Retina (tissue), 1 donor: ENCODE results near the gene C11orf68.
"Not testable (repeated sequence)": the region's sequence is repeated elsewhere in the genome, so short reads cannot be mapped to it uniquely, and the experiment has no call there.

Source experiments
- DNase-seq: peaks from one replicate; pipeline ENCODE4 v3.0.0-alpha.2; 2016

Gene C11orf68

DNA sequence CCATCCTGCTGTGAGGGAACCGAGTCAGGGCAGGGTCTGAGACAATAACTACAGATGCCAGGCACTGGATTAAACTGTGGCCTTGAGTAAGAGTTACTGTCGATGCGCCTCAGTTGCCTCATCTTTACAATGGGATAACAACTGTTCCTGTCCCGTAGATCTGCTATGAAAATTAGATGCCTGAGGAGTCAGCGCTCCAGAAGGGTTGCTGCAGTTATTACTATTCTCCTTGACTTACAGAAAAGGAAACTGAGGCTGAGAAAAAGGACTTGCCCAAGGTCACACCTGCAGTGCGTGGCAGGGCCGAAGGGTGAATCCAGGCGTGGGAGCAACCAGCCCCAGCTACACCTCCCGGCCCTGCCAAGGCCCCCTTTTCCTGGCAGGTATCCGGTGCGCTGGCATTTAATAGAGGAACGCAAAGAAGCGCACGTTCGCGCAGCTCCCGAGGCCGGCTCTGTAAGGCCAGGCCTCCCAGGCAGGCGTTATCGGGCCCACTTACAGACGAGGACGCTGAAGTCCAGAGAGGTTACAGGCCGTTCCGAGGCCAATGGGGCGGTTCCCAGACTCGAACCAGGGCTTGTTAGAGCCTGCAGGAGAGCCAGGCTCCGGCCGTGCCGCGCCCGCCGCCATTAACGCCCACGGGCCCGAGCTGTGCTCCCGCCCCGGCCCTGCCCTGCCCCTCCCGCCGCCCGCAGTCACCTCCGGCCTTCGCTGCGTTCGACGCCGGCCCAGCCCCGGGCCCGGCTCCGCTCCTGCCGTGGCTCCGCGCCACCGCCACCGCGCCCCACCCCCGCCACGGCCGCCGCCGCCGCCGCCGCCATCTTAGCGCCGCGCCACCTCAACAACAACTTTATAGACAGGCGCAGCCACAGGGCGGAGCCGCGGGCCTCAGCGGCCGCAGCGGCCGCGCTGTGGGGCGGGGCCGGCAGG, at the start of gene C11orf68:
C11orf68 (minus strand) TSS at position 852 of the 930 bp plus-strand sequence; CDS start at position 821, 31 bp downstream.
- DNase-seq, result peak; percentile 56

DNA sequence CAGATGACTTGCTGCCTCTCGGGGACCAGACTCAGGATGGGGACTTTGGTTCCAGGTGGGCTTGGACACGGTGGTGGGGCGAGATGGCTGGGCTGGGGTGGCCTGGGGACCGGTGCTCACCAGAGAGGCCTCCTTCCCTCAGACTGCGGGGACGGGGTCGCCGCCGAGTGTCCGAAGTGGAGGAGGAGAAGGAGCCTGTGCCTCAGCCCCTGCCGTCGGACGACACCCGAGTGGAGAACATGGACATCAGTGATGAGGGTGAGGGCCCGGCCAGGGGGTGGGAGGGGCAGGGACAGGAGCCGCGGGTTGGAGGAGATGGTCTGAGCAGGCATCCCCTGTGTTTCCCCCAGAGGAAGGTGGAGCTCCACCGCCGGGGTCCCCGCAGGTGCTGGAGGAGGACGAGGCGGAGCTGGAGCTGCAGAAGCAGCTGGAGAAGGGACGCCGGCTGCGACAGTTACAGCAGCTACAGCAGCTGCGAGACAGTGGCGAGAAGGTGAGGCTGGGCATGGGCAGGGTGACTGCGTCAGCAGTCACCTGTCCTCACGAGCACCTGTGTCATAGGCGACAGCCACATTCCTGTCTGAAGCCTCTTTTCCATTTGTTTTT, 48.6 kb upstream of the C11orf68 start:
- no peak for DNase-seq

DNA sequence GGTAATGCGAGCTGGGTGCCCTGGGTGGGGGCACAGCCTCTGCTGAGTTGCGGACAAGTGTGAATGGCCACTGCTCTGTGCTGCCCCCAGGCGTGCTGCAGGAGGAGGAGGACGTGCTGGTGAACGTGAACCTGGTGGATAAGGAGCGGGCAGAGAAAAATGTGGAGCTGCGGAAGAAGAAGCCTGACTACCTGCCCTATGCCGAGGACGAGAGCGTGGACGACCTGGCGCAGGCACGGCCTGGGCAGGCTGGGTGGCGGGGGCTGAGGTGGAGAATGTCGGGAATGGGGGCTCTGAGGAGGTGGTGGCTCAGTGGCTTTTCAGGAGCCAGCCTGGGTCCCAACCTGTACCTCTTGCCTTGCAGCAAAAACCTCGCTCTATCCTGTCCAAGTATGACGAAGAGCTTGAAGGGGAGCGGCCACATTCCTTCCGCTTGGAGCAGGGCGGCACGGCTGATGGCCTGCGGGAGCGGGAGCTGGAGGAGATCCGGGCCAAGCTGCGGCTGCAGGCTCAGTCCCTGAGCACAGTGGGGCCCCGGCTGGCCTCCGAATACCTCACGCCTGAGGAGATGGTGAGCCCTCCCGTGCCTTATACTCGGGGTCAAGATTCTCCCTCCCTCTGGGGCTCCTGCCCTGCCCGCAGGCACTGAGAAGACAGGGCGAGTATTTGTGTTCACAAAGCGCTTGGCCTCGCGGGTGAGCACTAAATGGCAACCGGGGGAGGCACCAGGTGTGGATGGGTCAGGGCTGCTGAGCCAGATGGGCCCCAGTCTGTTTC, 47.3 kb upstream of the C11orf68 start:
- no peak for DNase-seq

DNA sequence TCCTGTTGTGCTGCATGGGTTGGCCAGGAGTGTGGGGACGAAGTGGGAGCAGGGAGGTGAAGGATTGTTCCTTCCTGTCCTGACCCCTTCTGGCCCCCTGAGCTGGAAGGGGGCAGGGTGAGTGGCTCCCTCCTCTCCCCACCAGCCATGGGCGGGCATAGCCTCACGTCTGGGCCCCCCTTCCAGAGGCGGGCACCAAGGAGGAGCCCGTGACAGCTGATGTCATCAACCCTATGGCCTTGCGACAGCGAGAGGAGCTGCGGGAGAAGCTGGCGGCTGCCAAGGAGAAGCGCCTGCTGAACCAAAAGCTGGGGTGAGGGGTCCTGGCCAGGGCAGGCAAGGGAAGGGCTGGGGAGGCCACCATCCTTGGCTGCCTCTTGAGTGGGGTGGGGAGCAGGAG, 46.0 kb upstream of the C11orf68 start:
- DNase-seq, result no peak

DNA sequence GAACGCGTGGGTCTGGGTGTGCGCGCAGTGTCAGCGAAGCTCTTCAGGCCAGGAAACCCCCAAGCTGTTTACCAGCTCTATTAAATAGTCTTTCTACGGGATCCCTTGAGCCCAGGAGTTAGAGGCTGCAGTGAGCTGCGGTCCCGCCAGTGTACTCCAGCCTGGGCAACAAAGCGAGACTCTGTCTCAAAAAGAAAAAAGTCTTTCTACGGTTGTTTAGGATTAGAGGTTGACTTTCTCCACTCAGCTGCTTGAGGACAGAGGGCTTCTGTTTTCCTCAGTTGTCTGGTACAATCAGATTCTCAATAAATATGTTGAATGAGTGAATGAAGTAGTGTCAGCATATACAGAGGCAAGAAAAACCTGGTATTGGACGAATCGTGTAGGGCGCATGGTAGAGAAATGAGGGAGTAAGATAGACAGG, 43.3 kb upstream of the C11orf68 start:
- no peak for DNase-seq

DNA sequence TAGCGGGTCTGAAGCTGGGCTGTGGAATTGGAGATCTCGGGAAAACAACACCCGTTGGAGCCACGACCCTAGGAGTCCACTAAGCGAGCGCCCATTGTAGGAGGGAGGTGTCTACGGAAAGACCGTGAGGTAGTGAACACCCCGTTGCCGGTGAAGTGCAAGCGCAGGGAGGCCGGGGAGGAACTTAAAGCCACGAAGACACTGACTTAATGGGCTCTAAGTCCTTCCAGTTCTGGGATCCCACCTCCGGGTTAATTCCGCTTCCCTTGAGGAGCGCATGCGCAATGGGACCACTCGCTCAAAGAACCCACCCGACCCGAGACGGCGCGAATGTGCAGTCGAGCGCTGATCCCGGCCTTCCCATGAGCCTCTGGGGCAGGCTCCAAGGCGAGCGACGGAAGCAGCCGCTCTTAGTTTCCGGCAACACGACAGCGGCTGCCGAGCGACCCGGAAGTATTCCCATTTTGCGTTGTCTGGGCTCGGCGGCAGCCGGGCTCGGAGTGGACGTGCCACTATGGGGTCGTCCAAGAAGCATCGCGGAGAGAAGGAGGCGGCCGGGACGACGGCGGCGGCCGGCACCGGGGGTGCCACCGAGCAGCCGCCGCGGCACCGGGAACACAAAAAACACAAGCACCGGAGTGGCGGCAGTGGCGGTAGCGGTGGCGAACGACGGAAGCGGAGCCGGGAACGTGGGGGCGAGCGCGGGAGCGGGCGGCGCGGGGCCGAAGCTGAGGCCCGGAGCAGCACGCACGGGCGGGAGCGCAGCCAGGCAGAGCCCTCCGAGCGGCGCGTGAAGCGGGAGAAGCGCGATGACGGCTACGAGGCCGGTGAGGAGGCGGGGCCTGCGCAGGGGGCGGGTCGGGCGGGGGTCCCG, 42.6 kb upstream of the C11orf68 start, which contains the start of gene SART1:
SART1 (plus strand) TSS at position 468 of the 874 bp plus-strand sequence; CDS start at position 515, 47 bp downstream.
- peak; percentile 96 for DNase-seq

DNA sequence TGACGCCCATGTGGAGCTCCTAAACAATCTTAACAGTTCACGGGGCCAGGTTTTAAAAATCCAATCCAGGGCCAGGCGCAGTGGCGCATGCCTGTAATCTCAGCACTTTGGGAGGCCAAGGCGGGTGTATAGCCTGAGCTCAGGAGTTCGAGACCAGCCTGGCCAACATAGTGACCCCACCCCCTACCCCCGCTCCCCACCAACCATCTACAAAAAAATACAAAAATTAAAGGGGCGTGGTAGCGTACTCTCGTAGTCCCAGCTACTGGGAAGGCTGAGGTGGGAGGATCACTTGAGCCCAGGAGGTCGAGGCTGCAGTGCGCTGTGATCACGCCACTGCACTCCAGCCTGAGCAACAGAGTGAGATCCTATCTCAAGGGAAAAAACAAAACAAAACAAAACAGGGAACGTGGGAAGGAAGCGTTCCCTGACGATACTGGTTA, 42.0 kb upstream of the C11orf68 start:
- DNase-seq, result no peak

DNA sequence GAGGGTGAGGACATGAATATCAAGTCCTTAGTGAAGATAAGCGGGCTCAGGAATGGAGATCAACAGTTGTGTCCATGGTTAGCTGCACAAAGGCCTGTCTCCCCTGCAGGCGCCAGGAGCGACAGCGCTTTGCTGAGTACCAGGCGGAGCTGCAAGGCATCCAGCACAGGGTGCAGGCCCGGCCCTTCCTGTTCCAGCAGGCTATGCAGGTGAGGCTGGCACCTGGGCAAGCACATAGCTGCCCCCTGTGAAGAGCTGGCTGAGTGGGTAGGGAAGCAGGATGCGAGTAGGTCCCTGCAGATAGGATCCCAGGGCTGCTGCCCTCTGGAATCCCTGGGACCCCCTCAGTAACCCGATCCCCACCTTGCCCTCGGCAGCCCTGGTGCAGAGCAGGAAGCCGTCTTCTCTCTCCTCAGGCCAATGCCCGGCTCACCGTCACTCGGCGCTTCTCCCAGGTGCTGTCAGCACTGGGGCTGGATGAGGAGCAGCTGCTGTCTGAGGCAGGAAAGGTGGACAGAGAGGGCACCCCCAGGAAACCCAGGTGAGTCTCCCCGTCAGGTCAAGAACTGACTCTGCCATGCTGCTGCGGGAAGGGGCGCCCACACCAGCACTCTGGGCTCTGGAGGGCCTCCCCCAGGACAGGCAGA, 40.0 kb upstream of the C11orf68 start:
- DNase-seq, result no peak

DNA sequence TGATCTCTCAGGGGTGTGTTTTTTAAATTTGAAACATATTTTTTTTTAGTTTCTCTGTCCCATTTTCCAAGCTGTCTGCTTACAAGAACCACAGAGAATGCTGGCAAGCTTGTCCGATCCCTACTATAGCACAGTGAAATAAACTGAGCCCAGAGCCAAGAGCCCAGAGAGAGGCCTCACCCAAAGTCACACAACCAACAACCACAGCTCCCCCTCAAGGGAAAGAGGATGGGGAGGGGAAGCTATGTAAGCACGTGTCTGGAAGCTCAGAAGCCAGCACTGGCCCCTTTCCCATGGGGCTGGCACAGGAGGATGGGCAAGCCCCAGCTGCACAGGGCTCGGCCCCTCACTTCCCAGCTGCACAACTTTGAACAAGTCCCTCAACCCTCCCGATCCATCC, 39.4 kb upstream of the C11orf68 start:
- DNase-seq, result no peak

DNA sequence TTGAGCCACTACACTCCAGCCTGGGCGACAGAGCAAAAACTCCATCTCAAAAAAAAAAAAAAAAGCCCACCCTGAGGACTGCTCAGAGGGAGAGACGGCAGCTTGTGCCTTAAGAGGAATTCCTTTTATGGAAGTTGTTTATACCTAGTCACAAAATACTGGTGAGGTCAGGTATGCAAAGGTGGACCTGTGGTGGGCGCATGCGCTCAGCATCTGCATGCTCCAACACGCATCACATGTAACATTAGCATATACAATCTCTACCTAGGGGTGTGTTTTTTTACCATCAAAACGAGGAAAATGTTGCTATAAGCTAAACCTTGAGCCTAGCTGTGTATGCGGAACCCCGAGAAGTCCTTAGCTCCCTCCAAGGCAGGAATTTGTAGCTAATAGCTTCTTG, 35.9 kb upstream of the C11orf68 start:
- no peak for DNase-seq

DNA sequence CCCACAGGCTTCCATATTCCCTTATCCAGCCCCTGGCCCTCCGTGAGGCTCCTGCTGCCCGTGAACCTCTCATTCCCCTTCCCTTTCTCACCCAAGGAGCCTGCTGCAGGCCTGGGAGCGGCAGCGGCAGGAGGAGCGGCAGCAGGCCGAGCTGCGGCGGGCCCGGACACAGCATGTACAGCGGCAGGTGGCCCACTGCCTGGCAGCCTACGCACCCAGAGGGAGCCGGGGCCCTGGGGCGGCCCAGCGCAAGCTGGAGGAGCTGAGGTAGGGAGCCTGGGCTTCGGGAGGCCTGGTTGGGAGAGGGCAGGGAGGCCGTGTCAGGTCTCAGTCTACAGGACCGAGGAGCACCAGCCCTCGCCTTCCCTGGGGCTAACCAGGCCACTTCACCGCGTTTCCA, 34.6 kb upstream of the C11orf68 start:
- no peak for DNase-seq

DNA sequence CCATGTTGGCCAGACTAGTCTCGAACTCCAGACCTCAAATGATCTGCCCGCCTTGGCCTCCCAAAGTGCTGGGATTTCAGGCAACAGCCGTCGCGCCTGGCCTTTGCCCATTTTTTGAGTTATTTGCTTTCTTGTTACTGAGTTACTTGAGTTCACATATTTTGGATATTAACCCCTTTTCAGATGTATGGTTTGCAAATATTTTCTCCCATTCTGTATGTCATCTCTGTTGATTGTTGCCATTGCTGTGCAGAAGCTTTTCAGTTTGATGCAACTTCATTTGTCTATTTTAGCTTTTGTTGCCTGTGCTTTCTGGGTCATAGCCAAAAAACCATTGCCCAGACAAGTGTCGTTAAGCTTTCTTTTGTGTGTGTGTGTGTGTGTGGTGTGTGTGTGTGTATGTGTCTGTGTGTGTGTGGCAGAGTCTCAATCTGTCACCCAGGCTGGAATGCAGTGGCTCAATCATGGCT, 33.2 kb upstream of the C11orf68 start:
- no peak for DNase-seq

DNA sequence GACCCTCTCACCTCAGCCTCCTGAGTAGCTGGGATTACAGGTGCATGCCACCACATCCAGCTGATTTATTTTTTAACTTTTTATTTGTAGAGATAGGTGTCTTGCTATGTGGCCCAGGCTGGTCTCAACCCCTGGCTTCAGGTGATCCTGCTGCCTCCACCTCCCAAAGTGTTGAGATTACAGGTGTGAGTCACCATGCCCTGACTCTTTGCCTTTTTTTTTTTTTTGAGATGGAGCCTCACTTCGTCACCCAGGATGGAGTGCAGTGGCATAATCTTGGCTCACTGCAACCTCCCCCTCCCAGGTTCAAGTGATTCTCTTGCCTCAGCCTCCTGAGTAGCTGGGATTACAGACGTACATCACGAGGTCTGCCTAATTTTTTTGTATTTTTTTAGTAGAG, 32.8 kb upstream of the C11orf68 start:
- not testable (repeated sequence) for DNase-seq

DNA sequence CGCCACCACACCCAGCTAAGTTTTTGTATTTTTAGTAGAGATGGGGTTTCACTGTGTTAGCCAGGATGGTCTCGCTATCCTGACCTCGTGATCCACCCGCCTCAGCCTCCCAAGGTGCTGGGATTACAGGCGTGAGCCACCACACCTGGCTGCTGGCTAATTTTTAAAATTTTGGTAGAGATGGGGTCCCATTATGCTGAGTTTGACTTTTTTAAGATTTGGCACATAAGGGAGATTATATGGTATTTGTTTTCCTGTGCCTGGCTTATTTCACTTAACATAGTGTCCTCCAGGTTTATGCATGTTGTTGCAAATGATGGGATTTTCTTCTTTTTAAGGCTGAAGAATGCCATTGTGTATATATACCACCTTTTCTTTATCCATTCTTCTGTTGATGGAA, 31.8 kb upstream of the C11orf68 start:
- not testable (repeated sequence) for DNase-seq

DNA sequence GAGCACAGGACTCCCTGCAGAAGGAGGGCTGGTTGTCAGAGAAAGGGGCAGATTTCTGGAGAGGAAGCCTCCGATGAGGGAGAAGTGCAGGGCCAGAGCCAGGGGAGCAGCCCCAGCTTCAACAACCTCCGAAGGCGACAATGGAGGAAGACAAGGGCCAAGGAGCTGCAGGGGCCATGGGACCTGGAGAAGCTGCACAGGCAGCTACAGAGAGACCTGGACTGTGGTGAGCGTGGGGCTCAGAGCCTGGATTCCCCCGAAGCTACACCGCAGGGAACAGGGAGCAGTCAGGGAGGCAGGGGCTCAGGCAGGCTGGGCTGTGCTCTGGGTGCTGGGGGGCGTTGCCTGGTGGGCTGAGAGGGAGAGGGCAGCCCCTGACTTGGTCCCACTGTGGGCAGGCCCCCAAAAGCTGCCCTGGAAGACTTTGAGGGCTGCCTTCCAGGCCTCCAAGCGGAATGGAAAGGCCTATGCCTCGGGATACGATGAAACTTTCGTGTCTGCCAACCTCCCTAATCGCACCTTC, 28.8 kb upstream of the C11orf68 start:
- DNase-seq, result no peak

DNA sequence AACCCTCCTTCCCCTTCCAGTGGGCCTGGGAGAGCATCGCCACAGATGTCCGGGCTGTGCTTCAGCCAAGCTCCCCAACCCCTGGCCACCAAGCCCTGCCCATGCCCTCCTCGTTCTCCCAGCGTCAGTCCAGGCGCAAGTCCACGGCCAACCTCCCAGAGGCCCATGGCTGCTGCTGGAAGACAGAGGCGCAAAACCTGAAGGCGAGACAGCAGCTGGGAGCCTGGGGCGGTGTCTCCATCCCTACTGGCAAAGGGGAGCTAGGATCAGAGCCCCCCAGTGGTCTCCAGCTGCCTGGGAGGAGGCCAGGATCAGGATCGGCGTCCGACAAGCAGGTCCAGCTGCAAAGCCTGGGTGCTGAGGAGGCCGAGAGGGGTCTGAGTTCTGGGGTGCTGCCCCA, 28.3 kb upstream of the C11orf68 start:
- DNase-seq, result no peak

DNA sequence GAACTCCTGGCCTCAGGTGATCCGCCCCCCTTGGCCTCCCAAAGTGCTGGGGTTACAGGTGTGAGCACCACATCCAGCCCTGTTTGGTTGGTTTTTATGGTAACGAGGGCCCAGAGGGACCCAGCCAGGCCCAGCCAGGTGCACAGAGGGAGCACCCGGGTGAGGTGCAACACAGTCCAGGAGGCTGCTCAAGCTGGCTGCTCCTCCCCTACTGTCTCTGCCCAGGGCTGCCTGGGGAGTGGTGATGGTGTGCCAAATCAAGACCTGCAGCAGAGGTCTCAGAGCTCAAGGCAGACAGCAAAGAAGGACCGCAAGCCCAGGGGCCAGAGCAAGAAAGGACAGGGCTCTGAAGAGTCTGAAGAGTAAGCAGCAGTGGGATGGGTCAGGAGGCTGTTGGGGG, 27.8 kb upstream of the C11orf68 start:
- no peak for DNase-seq

DNA sequence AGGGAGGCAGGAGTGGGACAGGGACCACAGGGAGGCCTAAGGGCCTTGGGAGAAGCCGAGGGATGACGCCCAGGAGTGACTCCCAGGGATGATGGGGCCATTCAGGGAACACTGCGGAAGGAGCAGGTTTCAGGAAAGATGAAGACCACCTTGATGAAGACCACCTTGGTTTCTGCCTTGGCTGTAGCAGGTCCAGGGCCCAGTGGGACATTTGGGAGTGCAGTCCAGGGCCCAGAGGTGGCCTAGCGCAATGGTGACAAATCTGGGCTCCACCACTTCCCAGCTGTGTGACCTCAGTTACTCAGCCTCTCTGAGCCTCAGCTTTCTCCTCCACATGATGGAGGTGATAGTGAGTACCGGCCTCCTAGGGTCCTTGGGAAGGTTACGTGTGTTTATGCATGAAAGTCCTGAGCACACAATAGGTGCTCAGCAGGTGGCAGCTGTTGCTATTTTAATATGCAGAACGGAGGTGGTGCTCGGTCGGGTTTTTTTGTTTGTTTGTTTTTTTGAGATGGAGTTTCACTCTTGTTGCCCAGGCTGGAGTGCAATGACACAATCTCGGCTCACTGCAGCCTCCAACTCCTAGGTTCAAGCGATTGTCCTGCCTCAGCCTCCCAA, 27.2 kb upstream of the C11orf68 start:
- DNase-seq, result no peak

DNA sequence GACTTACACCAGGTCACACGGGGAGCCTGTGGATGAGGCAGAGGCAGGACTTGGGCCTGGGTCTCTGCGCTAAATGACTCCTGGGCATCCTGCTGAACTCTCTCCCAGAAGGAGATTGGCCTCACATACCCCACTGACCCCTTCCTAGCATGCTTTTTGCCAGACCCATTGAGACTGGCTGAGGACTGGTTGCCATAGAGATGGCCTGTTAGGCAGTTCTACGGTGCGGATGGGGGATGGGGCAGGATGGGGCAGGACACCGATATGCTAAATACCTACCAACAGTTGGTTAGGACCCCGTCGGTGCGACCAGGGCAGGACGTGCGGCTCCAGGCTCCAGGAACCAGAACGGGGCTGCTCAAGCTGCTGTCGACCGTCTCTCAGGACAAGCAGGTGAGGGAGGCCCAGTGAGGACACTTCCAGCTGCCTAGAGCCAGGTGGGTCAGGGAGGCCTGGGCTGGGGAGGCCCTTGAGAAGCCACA, 26.6 kb upstream of the C11orf68 start, which contains the start of gene TSGA10IP:
TSGA10IP (plus strand) TSS at position 51 of the 482 bp plus-strand sequence; CDS start at position 247, 196 bp downstream.
- DNase-seq, result peak; percentile 39

DNA sequence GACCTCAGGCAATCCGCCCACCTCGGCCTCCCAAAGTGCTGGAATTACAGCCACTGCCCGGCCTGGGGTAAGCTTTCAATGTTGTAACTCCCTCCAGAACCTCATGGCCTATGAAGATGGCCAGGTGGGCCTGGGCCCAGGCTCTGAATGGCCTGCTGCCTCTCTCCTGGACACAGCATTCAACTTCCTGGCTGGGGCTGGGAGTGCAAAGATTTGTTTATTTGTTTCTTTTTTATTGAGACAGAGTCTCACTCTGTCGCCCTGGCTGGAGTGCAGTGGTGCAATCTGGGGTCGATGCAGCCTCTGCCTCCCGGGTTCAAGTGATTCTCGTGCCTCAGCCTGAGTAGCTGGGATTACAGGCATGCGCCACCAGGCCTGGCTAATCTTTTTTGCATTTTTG, 25.9 kb upstream of the C11orf68 start:
- no peak for DNase-seq
